Thyroid gland (tissue), 4 donors: ENCODE data around the gene EDAR.

ENCODE experiments used
- CTCF ChIP-seq, 6 experiments: fragments of 200-600 bp in 3 of 6; fragments of 450-650 bp in 3 of 6; sonication (generic) in 3 of 6; IDR thresholded peaks; one replicate each; pipeline ENCODE4 v1.5.1; 2016 to 2019; ENCODE audit warnings: antibody characterized with exemption in 6 of 6, mild to moderate bottlenecking in 2 of 6, inconsistent platforms in 1 of 6, moderate library complexity in 1 of 6
- POLR2A ChIP-seq, 2 donors: fragments of 450-650 bp; IDR thresholded peaks; one replicate each; pipeline ENCODE4 v1.6.1; 2017; ENCODE audit warnings: antibody characterized with exemption in 2 of 2, mild to moderate bottlenecking in 2 of 2, moderate library complexity in 1 of 2

DNA sequence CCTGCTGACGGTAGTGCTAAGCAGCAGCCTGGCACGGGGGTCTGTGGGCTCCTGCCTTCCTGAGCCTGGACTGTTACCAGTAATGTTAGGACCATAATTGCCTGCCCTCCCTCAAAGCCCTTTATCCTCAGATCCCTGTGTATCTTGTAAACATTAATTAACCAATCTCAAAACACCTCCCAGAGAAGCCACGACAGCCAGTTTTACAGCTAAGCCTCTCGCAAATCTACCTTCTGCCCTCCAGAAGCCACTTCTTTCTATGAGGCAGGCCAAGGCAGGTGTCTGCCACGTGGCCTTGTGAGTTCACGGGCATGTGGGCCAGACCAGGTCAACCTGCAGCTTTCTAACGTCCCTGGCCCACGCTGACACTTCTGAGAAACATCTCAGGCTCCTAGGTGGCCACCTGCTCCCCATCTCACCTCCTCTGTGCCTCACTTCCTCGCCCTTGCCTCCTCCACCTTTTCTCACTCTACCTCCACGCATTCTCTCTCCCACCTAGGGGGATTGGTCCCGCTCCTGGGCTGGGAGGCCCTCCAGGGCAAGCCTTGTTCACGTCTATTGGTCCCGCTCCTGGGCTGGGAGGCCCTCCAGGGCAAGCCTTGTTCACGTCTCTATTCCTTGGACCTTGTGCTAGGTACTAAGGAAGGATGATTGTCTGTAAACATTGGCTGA, 64.3 kb downstream of the EDAR start:
- TF ChIP-seq CTCF (IDR thresholded peaks at IDR 0.05), result no peak
- TF ChIP-seq POLR2A (IDR thresholded peaks at IDR 0.05), result no peak
